ENCODE results near the gene CARMIL1.

Gene CARMIL1

DNA sequence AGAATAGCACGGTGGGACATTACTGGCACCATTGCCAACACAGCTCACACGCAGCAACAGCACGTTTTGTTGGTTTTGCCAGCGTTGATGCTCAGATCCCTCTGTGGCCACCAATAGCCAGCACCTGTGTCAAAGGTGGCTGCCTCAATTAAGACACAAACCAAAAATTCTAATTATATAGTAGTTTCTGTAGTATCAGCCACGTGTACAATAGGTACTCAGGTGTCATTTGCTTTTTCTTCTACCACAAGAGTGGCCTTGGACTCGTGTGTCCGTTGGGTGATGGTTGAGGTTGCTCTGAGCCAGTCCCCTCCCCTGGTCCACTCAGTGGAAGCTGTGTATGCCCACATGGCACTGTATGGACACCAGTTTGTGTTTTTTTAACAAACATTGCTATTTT lies 105.1 kb downstream of the CARMIL1 start:
- ATAC-seq = no peak
- TF ChIP-seq GLIS3 (CRISPR knock-in tag; IDR thresholded peaks at IDR 0.05) (no peak), ZNF70 (CRISPR knock-in tag; IDR thresholded peaks at IDR 0.05) (no peak), PPARA (CRISPR knock-in tag; IDR thresholded peaks at IDR 0.05; ENCODE audit: borderline replicate concordance) (no peak), ISL1 (CRISPR knock-in tag; IDR thresholded peaks at IDR 0.05) (no peak), TOX (CRISPR knock-in tag; IDR thresholded peaks at IDR 0.05; ENCODE audit: borderline replicate concordance) (no peak), SNAI2 (CRISPR knock-in tag; IDR thresholded peaks at IDR 0.05) (no peak), ZNF565 (CRISPR knock-in tag; conservative IDR thresholded peaks at IDR 0.05; ENCODE audit: low read depth) (no peak), POU6F1 (CRISPR knock-in tag; IDR thresholded peaks at IDR 0.05; ENCODE audit: borderline replicate concordance, low read depth) (no peak), BACH2 (CRISPR knock-in tag; IDR thresholded peaks at IDR 0.05; ENCODE audit: borderline replicate concordance) (no peak), RARB (CRISPR knock-in tag; IDR thresholded peaks at IDR 0.05) (no peak), OSR1 (CRISPR knock-in tag; IDR thresholded peaks at IDR 0.05) (no peak), ESRRG (CRISPR knock-in tag; IDR thresholded peaks at IDR 0.05) (no peak), CSRNP3 (CRISPR knock-in tag; IDR thresholded peaks at IDR 0.05) (no peak), CSDC2 (CRISPR knock-in tag; IDR thresholded peaks at IDR 0.05) (no peak), TSHZ2 (CRISPR knock-in tag; IDR thresholded peaks at IDR 0.05) (no peak)
- TF ChIP-seq, protein P1, sequence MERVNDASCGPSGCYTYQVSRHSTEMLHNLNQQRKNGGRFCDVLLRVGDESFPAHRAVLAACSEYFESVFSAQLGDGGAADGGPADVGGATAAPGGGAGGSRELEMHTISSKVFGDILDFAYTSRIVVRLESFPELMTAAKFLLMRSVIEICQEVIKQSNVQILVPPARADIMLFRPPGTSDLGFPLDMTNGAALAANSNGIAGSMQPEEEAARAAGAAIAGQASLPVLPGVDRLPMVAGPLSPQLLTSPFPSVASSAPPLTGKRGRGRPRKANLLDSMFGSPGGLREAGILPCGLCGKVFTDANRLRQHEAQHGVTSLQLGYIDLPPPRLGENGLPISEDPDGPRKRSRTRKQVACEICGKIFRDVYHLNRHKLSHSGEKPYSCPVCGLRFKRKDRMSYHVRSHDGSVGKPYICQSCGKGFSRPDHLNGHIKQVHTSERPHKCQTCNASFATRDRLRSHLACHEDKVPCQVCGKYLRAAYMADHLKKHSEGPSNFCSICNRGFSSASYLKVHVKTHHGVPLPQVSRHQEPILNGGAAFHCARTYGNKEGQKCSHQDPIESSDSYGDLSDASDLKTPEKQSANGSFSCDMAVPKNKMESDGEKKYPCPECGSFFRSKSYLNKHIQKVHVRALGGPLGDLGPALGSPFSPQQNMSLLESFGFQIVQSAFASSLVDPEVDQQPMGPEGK (CRISPR knock-in tag; IDR thresholded peaks at IDR 0.05; ENCODE audit: borderline replicate concordance) = no peak

- TF ChIP-seq CSRNP3 (CRISPR knock-in tag; IDR thresholded peaks at IDR 0.05) = no peak
- no peak for TF ChIP-seq ESRRG (CRISPR knock-in tag; IDR thresholded peaks at IDR 0.05)
- TF ChIP-seq ZFP3 (CRISPR knock-in tag; IDR thresholded peaks at IDR 0.05) = no peak
- TF ChIP-seq ARNTL (CRISPR knock-in tag; IDR thresholded peaks at IDR 0.05; ENCODE audit: borderline replicate concordance, low read depth) = no peak
- TF ChIP-seq BACH2 (CRISPR knock-in tag; IDR thresholded peaks at IDR 0.05; ENCODE audit: borderline replicate concordance) = no peak
- no peak for TF ChIP-seq RARB (CRISPR knock-in tag; IDR thresholded peaks at IDR 0.05)
- no peak for TF ChIP-seq GLIS3 (CRISPR knock-in tag; IDR thresholded peaks at IDR 0.05)
- TF ChIP-seq ZNF8 (CRISPR knock-in tag; IDR thresholded peaks at IDR 0.05) = no peak
- no peak for TF ChIP-seq TOX (CRISPR knock-in tag; IDR thresholded peaks at IDR 0.05; ENCODE audit: borderline replicate concordance)
- TF ChIP-seq TCF4 (CRISPR knock-in tag; IDR thresholded peaks at IDR 0.05; ENCODE audit: borderline replicate concordance) = no peak
- no peak for TF ChIP-seq ZFP30 (CRISPR knock-in tag; IDR thresholded peaks at IDR 0.05)
- no peak for TF ChIP-seq TSHZ2 (CRISPR knock-in tag; IDR thresholded peaks at IDR 0.05)
- no peak for TF ChIP-seq SNAI2 (CRISPR knock-in tag; IDR thresholded peaks at IDR 0.05)
- no peak for TF ChIP-seq ZNF565 (CRISPR knock-in tag; conservative IDR thresholded peaks at IDR 0.05; ENCODE audit: low read depth)
- ATAC-seq = no peak
These were observed 105.8 kb downstream of the CARMIL1 start for GRCh38 chr6:25384967-25385366.
